ENCODE results near the gene RELN.
A peak's percentile ranks its signal among the peaks of the same experiment; 100 is the strongest.

Gene RELN

GRCh38 chr7:103592844-103593243, 396.6 kb downstream of the RELN start:
- no peak for TF ChIP-seq RARB (CRISPR knock-in tag; IDR thresholded peaks at IDR 0.05)
- TF ChIP-seq, protein P1, sequence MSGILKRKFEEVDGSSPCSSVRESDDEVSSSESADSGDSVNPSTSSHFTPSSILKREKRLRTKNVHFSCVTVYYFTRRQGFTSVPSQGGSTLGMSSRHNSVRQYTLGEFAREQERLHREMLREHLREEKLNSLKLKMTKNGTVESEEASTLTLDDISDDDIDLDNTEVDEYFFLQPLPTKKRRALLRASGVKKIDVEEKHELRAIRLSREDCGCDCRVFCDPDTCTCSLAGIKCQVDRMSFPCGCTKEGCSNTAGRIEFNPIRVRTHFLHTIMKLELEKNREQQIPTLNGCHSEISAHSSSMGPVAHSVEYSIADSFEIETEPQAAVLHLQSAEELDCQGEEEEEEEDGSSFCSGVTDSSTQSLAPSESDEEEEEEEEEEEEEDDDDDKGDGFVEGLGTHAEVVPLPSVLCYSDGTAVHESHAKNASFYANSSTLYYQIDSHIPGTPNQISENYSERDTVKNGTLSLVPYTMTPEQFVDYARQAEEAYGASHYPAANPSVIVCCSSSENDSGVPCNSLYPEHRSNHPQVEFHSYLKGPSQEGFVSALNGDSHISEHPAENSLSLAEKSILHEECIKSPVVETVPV (CRISPR knock-in tag; IDR thresholded peaks at IDR 0.05): no peak
- no peak for TF ChIP-seq TCF4 (CRISPR knock-in tag; IDR thresholded peaks at IDR 0.05; ENCODE audit: borderline replicate concordance)
- no peak for TF ChIP-seq ZC3H10 (CRISPR knock-in tag; IDR thresholded peaks at IDR 0.05)
- ATAC-seq: no peak

GRCh38 chr7:103592187-103592586, 397.3 kb downstream of the RELN start:
- TF ChIP-seq PATZ1 (CRISPR knock-in tag; IDR thresholded peaks at IDR 0.05; ENCODE audit: borderline replicate concordance): no peak
- TF ChIP-seq TOX (CRISPR knock-in tag; IDR thresholded peaks at IDR 0.05; ENCODE audit: borderline replicate concordance): no peak
- TF ChIP-seq, protein P2, sequence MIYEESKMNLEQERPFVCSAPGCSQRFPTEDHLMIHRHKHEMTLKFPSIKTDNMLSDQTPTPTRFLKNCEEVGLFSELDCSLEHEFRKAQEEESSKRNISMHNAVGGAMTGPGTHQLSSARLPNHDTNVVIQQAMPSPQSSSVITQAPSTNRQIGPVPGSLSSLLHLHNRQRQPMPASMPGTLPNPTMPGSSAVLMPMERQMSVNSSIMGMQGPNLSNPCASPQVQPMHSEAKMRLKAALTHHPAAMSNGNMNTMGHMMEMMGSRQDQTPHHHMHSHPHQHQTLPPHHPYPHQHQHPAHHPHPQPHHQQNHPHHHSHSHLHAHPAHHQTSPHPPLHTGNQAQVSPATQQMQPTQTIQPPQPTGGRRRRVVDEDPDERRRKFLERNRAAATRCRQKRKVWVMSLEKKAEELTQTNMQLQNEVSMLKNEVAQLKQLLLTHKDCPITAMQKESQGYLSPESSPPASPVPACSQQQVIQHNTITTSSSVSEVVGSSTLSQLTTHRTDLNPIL (CRISPR knock-in tag; IDR thresholded peaks at IDR 0.05; ENCODE audit: low read depth): no peak
- TF ChIP-seq ZNF8 (CRISPR knock-in tag; IDR thresholded peaks at IDR 0.05): peak; percentile 37; the same call in 1 of the 2 replicates
- TF ChIP-seq, protein P3, sequence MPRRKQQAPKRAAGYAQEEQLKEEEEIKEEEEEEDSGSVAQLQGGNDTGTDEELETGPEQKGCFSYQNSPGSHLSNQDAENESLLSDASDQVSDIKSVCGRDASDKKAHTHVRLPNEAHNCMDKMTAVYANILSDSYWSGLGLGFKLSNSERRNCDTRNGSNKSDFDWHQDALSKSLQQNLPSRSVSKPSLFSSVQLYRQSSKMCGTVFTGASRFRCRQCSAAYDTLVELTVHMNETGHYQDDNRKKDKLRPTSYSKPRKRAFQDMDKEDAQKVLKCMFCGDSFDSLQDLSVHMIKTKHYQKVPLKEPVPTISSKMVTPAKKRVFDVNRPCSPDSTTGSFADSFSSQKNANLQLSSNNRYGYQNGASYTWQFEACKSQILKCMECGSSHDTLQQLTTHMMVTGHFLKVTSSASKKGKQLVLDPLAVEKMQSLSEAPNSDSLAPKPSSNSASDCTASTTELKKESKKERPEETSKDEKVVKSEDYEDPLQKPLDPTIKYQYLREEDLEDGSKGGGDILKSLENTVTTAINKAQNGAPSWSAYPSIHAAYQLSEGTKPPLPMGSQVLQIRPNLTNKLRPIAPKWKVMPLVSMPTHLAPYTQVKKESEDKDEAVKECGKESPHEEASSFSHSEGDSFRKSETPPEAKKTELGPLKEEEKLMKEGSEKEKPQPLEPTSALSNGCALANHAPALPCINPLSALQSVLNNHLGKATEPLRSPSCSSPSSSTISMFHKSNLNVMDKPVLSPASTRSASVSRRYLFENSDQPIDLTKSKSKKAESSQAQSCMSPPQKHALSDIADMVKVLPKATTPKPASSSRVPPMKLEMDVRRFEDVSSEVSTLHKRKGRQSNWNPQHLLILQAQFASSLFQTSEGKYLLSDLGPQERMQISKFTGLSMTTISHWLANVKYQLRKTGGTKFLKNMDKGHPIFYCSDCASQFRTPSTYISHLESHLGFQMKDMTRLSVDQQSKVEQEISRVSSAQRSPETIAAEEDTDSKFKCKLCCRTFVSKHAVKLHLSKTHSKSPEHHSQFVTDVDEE (CRISPR knock-in tag; IDR thresholded peaks at IDR 0.05): no peak
- no peak for TF ChIP-seq ZC3H10 (CRISPR knock-in tag; IDR thresholded peaks at IDR 0.05)
- TF ChIP-seq PPARA (CRISPR knock-in tag; IDR thresholded peaks at IDR 0.05; ENCODE audit: borderline replicate concordance): no peak
- no peak for ATAC-seq

DNA sequence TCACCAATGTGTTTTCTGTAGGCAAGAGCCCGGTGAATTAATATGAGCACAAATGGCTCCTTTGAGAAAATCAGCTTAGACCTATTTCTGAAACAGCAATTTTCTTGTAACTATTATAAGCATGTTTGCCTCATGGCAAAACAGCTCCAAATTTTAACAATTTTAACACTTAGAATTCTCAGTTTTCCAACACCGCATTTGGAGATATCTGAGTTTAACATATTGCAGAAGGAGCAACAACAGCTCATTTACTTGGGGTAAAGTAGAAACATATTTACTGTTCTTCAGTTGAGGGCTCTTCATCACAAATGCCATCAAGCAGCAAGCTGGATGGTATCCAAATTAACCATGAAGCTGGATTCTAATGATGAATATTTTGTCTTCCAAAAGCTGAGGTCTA, 409.4 kb downstream of the RELN start:
- TF ChIP-seq BACH2 (CRISPR knock-in tag; IDR thresholded peaks at IDR 0.05; ENCODE audit: borderline replicate concordance) (no peak), ZNF8 (CRISPR knock-in tag; IDR thresholded peaks at IDR 0.05) (no peak), PPARA (CRISPR knock-in tag; IDR thresholded peaks at IDR 0.05; ENCODE audit: borderline replicate concordance) (no peak), ZFP3 (CRISPR knock-in tag; IDR thresholded peaks at IDR 0.05) (no peak), ISL1 (CRISPR knock-in tag; IDR thresholded peaks at IDR 0.05) (no peak), ARNTL (CRISPR knock-in tag; IDR thresholded peaks at IDR 0.05; ENCODE audit: borderline replicate concordance, low read depth) (no peak), TCF4 (CRISPR knock-in tag; IDR thresholded peaks at IDR 0.05; ENCODE audit: borderline replicate concordance) (no peak), GLIS3 (CRISPR knock-in tag; IDR thresholded peaks at IDR 0.05) (no peak), ZFP30 (CRISPR knock-in tag; IDR thresholded peaks at IDR 0.05) (no peak), PATZ1 (CRISPR knock-in tag; IDR thresholded peaks at IDR 0.05; ENCODE audit: borderline replicate concordance) (no peak)
- TF ChIP-seq, protein P1 (CRISPR knock-in tag; IDR thresholded peaks at IDR 0.05): no peak
- TF ChIP-seq, protein P2 (CRISPR knock-in tag; IDR thresholded peaks at IDR 0.05; ENCODE audit: low read depth): no peak
- TF ChIP-seq, protein P3 (CRISPR knock-in tag; IDR thresholded peaks at IDR 0.05): no peak
- ATAC-seq: no peak

Data from SK-N-SH treated with all-trans-retinoic acid at 6 μM for 48 hours (cell line).